MCF 10A (cell line): ENCODE results near the gene ATG5. TPM values are rescaled to one million over a fixed set of nuclear protein-coding genes. Genes with fewer than 3 reads are reported as not detected.

Source experiments
- BruUV-seq: library from RNA; stranded (reverse); fragments of 400-500 nt; replicated peaks from 2 replicates; lab custom pipeline; 2021; lab: Mats Ljungman, UMichigan
- CTCF ChIA-PET: fragments of 300-600 bp; sonication (Branson Sonifier 250); formaldehyde crosslinking; extraction: SDS; loops from one replicate; lab custom pipeline; 2021; ENCODE audit warnings: antibody characterized with exemption, inconsistent platforms; lab: Yijun Ruan, JAX
- POLR2A ChIA-PET: fragments of 300-600, 350-650 bp; sonication (Branson Sonifier 250); formaldehyde crosslinking; extraction: SDS; loops from one replicate; lab custom pipeline; 2020; ENCODE audit warnings: antibody characterized with exemption, inconsistent platforms; lab: Yijun Ruan, JAX
- DNase-seq: peaks from one replicate; pipeline ENCODE4 v3.0.0-alpha.2; 2018; ENCODE audit not compliant: unreplicated experiment
- H3K27ac Mint-ChIP-seq: one replicate; pipeline ENCODE4 v1.8.0; 2022; ENCODE audit warnings: mild to moderate bottlenecking, low read depth, mixed read lengths; ENCODE audit not compliant: unreplicated experiment
- H3K27me3 Mint-ChIP-seq: one replicate; pipeline ENCODE4 v1.8.0; 2022; ENCODE audit warnings: mixed read lengths; ENCODE audit not compliant: insufficient read depth, unreplicated experiment
- H3K36me3 Mint-ChIP-seq: one replicate; pipeline ENCODE4 v1.8.0; 2022; ENCODE audit warnings: mild to moderate bottlenecking, moderate library complexity, mixed read lengths; ENCODE audit not compliant: insufficient read depth, unreplicated experiment
- H3K4me1 Mint-ChIP-seq: one replicate; pipeline ENCODE4 v1.8.0; 2022; ENCODE audit warnings: mixed read lengths; ENCODE audit not compliant: insufficient read depth, unreplicated experiment
- H3K4me3 Mint-ChIP-seq: one replicate; pipeline ENCODE4 v1.8.0; 2022; ENCODE audit warnings: mild to moderate bottlenecking, moderate library complexity, mixed read lengths; ENCODE audit not compliant: unreplicated experiment
- H3K9me3 Mint-ChIP-seq: one replicate; pipeline ENCODE4 v1.8.0; 2022; ENCODE audit warnings: mixed read lengths; ENCODE audit not compliant: unreplicated experiment
- intact Hi-C: fragments of 100-400 bp; cut with micrococcal nuclease; formaldehyde crosslinking; loops from 2 replicates; pipeline ENCODE4 v1.14.1; 2022
- total RNA-seq: library from RNA; stranded (reverse); gene quantifications from 2 replicates; pipeline ENCODE4 v1.2.3, GENCODE V29; 2022
- TF ChIP-seq, protein P1 (sequence below): fragments of 200-600 bp; IDR thresholded peaks from one replicate; pipeline ENCODE4 v1.8.0; 2022; ENCODE audit warnings: antibody characterized with exemption, mild to moderate bottlenecking; ENCODE audit not compliant: unreplicated experiment

The ATG5 gene
- total RNA-seq, 1 experiment from 2014 or later: 33.3 TPM

- BruUV-seq: no TSS peak
- intact Hi-C loops: no loop called here
- H3K27me3 Mint-ChIP-seq: no peaks in the 10 kb centered on the region
- peaks cover 12% of the 10 kb centered on the region for H3K36me3 Mint-ChIP-seq
- no peak overlapping the region for H3K4me3 Mint-ChIP-seq
- POLR2A ChIA-PET: interaction anchor here (0.7 to 1.2 kb wide), 2 partner anchors 9 to 425 kb away, joined by 3 to 4 read pairs; no protein-coding TSS in a partner anchor
- CTCF ChIA-PET: no interaction called here
- peaks cover 8% of the 10 kb centered on the region for H3K9me3 Mint-ChIP-seq
- H3K27ac Mint-ChIP-seq: no peak overlapping the region
- no peaks in the 10 kb centered on the region for H3K4me1 Mint-ChIP-seq
- TF ChIP-seq, protein P1, sequence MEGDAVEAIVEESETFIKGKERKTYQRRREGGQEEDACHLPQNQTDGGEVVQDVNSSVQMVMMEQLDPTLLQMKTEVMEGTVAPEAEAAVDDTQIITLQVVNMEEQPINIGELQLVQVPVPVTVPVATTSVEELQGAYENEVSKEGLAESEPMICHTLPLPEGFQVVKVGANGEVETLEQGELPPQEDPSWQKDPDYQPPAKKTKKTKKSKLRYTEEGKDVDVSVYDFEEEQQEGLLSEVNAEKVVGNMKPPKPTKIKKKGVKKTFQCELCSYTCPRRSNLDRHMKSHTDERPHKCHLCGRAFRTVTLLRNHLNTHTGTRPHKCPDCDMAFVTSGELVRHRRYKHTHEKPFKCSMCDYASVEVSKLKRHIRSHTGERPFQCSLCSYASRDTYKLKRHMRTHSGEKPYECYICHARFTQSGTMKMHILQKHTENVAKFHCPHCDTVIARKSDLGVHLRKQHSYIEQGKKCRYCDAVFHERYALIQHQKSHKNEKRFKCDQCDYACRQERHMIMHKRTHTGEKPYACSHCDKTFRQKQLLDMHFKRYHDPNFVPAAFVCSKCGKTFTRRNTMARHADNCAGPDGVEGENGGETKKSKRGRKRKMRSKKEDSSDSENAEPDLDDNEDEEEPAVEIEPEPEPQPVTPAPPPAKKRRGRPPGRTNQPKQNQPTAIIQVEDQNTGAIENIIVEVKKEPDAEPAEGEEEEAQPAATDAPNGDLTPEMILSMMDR: no peak
- DNase-seq: no peak
Observed at GRCh38 chr6:106281661-106282060, 43.9 kb downstream of the ATG5 start.

DNA sequence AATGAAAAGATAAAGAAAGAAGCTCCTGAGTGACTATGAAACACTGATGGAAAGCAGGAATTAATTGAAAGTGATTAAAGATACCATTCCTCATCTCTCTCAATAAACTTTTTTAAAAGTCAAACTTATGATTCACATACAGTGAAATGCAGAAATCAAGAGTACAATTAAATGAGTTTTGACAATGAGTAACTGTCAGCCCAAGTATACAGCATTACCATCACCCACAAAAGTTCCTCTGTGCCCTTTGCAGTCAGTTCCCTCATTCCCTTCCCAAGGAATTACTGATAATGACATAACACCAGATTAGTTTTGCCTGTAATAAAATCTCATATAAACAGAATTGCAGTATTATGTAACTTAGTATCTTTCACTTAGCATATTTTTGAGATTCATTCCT lies 44.5 kb downstream of the ATG5 start:
- ChIA-PET CTCF (no interaction called here), POLR2A (interaction anchor here (0.7 to 0.9 kb wide), 2 partner anchors 298 to 425 kb away, joined by 3 read pairs; no protein-coding TSS in a partner anchor)
- Mint-ChIP-seq H3K36me3 (peaks cover 12% of the 10 kb centered on the region), H3K27me3 (no peaks in the 10 kb centered on the region), H3K4me1 (no peaks in the 10 kb centered on the region), H3K9me3 (peaks cover 8% of the 10 kb centered on the region), H3K27ac (no peak overlapping the region), H3K4me3 (no peak overlapping the region)
- TF ChIP-seq, protein P1: no peak
- BruUV-seq: no TSS peak
- intact Hi-C loops: no loop called here
- no peak for DNase-seq

DNA sequence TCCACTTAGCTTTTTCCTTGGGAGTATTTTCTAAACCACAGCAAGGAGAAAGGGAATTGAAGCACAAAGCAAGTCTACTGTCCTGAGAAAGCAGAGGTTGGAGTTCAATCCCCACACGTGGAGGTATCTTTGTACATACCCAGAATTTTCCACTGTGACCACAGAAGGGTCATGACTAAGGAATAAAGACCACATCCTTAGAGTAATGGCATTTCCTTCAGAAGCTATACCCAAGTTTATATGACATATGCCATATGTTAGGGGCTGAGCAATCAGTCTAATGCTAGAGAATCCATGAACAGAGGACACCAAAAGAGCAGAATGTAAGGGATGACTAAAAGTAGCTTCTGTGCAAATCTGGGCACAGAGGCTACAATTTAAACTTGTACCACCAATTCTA lies 46.4 kb downstream of the ATG5 start:
- H3K4me1 Mint-ChIP-seq: no peaks in the 10 kb centered on the region
- H3K9me3 Mint-ChIP-seq: no peaks in the 10 kb centered on the region
- intact Hi-C loops: no loop called here
- DNase-seq: no peak
- peaks cover 12% of the 10 kb centered on the region for H3K36me3 Mint-ChIP-seq
- no peaks in the 10 kb centered on the region for H3K27me3 Mint-ChIP-seq
- no TSS peak for BruUV-seq
- CTCF ChIA-PET: no interaction called here
- POLR2A ChIA-PET: interaction anchor here (0.5 to 1.7 kb wide), 3 partner anchors 13 to 17 kb away, joined by 3 to 6 read pairs (median 4); no protein-coding TSS in a partner anchor
- H3K27ac Mint-ChIP-seq: no peak overlapping the region
- no peak overlapping the region for H3K4me3 Mint-ChIP-seq
- TF ChIP-seq, protein P1: no peak

- Mint-ChIP-seq H3K4me1 (no peaks in the 10 kb centered on the region), H3K27me3 (no peaks in the 10 kb centered on the region), H3K27ac (no peak overlapping the region), H3K4me3 (no peak overlapping the region), H3K9me3 (no peaks in the 10 kb centered on the region), H3K36me3 (peaks cover 12% of the 10 kb centered on the region)
- no peak for DNase-seq
- CTCF ChIA-PET: interaction anchor here (0.6 to 1.0 kb wide), 2 partner anchors 804 to 843 kb away, joined by 3 to 4 read pairs; no protein-coding TSS in a partner anchor
- intact Hi-C loops: no loop called here
- POLR2A ChIA-PET: no interaction called here
- no TSS peak for BruUV-seq
- TF ChIP-seq, protein P1: no peak
Observed at GRCh38 chr6:106275692-106276091, 49.9 kb downstream of the ATG5 start.
